Transverse colon (tissue), 4 donors: ENCODE data around the gene PACS1.

ENCODE experiments used
- EP300 ChIP-seq: sonication (generic); formaldehyde crosslinking; IDR thresholded peaks from one replicate; pipeline ENCODE4 v1.6.1; 2017; ENCODE audit warnings: antibody characterized with exemption, low read depth
- POLR2A ChIP-seq: fragments of 450-650 bp; IDR thresholded peaks from one replicate; pipeline ENCODE4 v1.6.1; 2016; ENCODE audit warnings: antibody characterized with exemption, mild to moderate bottlenecking, moderate library complexity
- POLR2AphosphoS5 ChIP-seq, 3 donors: sonication (generic); formaldehyde crosslinking; IDR thresholded peaks; one replicate each; pipeline ENCODE4 v1.6.1; 2016; ENCODE audit warnings: antibody characterized with exemption in 3 of 3
- TF ChIP-seq, protein P1 (sequence below), 5 experiments: fragments of 200-600 bp in 3 of 5; fragments of 450-650 bp in 2 of 5; sonication (generic) in 3 of 5; IDR thresholded peaks; 1 replicate in 2 of 5; 2 replicates in 3 of 5; pipeline ENCODE4 v1.5.1; 2016 to 2017; ENCODE audit warnings: antibody characterized with exemption in 5 of 5, inconsistent platforms in 3 of 5, mild to moderate bottlenecking in 2 of 5, moderate library complexity in 1 of 5

DNA sequence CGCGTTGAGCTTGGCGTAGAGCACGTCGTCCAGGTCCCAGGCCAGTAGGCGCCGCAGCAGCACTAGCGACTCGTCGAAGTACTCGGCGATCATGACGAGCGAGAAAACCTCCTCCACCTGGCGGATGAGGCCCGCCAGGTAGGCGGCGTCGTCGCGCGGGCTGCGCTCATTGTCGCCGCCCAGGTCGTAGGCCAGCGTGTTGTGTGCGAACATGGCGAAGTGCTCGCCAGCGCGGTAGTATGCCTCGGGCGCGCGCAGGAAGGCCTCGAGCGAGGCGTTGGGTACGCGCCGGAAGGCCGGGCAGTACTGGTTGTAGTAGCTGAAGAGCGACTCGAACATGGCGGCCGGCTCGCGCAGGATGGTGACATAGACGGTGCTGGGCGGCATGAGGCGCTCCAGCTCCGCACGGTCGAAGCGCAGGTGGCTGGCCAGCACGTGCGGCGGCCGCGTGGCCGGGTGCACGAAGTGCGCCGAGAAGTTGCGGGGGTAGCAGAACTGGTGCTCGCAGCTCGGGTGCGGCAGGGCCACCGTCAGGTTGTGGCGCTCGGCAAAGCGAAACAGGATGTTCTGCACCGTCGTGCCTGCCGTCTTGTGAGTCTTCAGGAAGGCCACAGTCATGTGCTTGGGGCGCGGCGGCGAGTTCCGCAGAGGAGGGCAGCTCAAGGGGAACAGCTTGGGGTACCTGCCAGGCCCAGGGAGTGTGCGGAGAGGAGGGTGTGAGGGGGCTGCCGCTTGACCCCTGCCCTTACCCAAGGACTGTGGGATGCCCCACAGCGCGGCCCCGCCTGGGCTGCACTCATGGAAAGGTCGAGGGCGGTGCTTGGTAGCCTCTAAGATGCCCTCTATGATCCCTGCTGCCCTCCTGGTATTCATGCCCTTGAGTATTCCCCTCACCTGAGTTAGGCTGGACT lies 26.8 kb upstream of the PACS1 start:
- TF ChIP-seq, protein P1, sequence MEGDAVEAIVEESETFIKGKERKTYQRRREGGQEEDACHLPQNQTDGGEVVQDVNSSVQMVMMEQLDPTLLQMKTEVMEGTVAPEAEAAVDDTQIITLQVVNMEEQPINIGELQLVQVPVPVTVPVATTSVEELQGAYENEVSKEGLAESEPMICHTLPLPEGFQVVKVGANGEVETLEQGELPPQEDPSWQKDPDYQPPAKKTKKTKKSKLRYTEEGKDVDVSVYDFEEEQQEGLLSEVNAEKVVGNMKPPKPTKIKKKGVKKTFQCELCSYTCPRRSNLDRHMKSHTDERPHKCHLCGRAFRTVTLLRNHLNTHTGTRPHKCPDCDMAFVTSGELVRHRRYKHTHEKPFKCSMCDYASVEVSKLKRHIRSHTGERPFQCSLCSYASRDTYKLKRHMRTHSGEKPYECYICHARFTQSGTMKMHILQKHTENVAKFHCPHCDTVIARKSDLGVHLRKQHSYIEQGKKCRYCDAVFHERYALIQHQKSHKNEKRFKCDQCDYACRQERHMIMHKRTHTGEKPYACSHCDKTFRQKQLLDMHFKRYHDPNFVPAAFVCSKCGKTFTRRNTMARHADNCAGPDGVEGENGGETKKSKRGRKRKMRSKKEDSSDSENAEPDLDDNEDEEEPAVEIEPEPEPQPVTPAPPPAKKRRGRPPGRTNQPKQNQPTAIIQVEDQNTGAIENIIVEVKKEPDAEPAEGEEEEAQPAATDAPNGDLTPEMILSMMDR (IDR thresholded peaks at IDR 0.05) = no peak
- TF ChIP-seq POLR2A (no peak), EP300 (no peak), POLR2AphosphoS5 (IDR thresholded peaks at IDR 0.05) (no peak)
